ENCODE results near the gene CRABP2. TPM values are rescaled to one million over a fixed set of nuclear protein-coding genes. Genes with fewer than 3 reads are reported as not detected.

The CRABP2 gene
- total and polyA plus RNA-seq, 12 donors: 0.25 to 2.7 (median 1.3) TPM; not detected in 1

Other genes starting within 250 kb of the CRABP2 start
- 100 to 1,000 TPM in 4 of 10 donors, 10 to 100 TPM in 6; 81.1 to 127 (median 96.5) TPM for gene MEF2D, start 204.8 kb downstream of the CRABP2 start, total RNA-seq
- gene MEF2D, start 204.8 kb downstream of the CRABP2 start, polyA plus RNA-seq: 10 to 100 TPM; 31.6 to 37.7 TPM
- gene IQGAP3, start 133.0 kb downstream of the CRABP2 start, total RNA-seq: 1 to 10 TPM in 3 of 10 donors, under 1 TPM in 7; 0.07 to 3.8 (median 0.39) TPM
- under 1 TPM; 0.09 to 0.22 TPM for gene IQGAP3, start 133.0 kb downstream of the CRABP2 start, polyA plus RNA-seq
- under 1 TPM in 1 of 10 donors, not detected in 9; 0.21 TPM for gene TTC24, start 125.9 kb downstream of the CRABP2 start, total RNA-seq
- gene TTC24, start 125.9 kb downstream of the CRABP2 start, polyA plus RNA-seq: under 1 TPM in 1 of 2 donors, not detected in 1; 0.03 TPM
- gene NAXE, start 113.8 kb downstream of the CRABP2 start, total RNA-seq: 100 to 1,000 TPM in 9 of 10 donors, 10 to 100 TPM in 1; 93.1 to 134 (median 112) TPM
- 100 to 1,000 TPM in 1 of 2 donors, 10 to 100 TPM in 1; 59.8 to 103 TPM for gene NAXE, start 113.8 kb downstream of the CRABP2 start, polyA plus RNA-seq
- 10 to 100 TPM in 9 of 10 donors, 1 to 10 TPM in 1; 9.3 to 25.4 (median 13.3) TPM for gene GPATCH4, start 104.1 kb downstream of the CRABP2 start, total RNA-seq
- 10 to 100 TPM; 24.1 to 34.5 TPM for gene GPATCH4, start 104.1 kb downstream of the CRABP2 start, polyA plus RNA-seq
- gene HAPLN2, start 86.2 kb downstream of the CRABP2 start, total RNA-seq: 1 to 10 TPM in 3 of 10 donors, under 1 TPM in 6, not detected in 1; 0.24 to 1.7 (median 0.77) TPM
- gene HAPLN2, start 86.2 kb downstream of the CRABP2 start, polyA plus RNA-seq: 1 to 10 TPM; 3.0 to 6.3 TPM
- under 1 TPM in 6 of 10 donors, not detected in 4; 0.14 to 0.52 (median 0.24) TPM for gene BCAN, start 63.5 kb downstream of the CRABP2 start, total RNA-seq
- under 1 TPM; 0.20 to 0.29 TPM for gene BCAN, start 63.5 kb downstream of the CRABP2 start, polyA plus RNA-seq
- gene NES, start 28.2 kb downstream of the CRABP2 start, total RNA-seq: 100 to 1,000 TPM in 9 of 10 donors, 10 to 100 TPM in 1; 84.6 to 389 (median 196) TPM
- gene NES, start 28.2 kb downstream of the CRABP2 start, polyA plus RNA-seq: 100 to 1,000 TPM in 1 of 2 donors, 10 to 100 TPM in 1; 46.8 to 116 TPM
- 10 to 100 TPM; 12.8 to 18.8 (median 15.2) TPM for gene METTL25B, start 22.9 kb upstream of the CRABP2 start, total RNA-seq
- 10 to 100 TPM; 17.0 to 45.2 TPM for gene METTL25B, start 22.9 kb upstream of the CRABP2 start, polyA plus RNA-seq
- gene ISG20L2, start 23.2 kb upstream of the CRABP2 start, total RNA-seq: 10 to 100 TPM; 10.5 to 17.5 (median 15.2) TPM
- 10 to 100 TPM in 1 of 2 donors, 1 to 10 TPM in 1; 5.7 to 11.3 TPM for gene ISG20L2, start 23.2 kb upstream of the CRABP2 start, polyA plus RNA-seq
- gene MRPL24, start 35.5 kb upstream of the CRABP2 start, total RNA-seq: 100 to 1,000 TPM in 2 of 10 donors, 10 to 100 TPM in 8; 70.3 to 105 (median 86.7) TPM
- 100 to 1,000 TPM; 157 to 250 TPM for gene MRPL24, start 35.5 kb upstream of the CRABP2 start, polyA plus RNA-seq
- 100 to 1,000 TPM; 135 to 202 (median 148) TPM for gene HDGF, start 46.1 kb upstream of the CRABP2 start, total RNA-seq
- gene HDGF, start 46.1 kb upstream of the CRABP2 start, polyA plus RNA-seq: 100 to 1,000 TPM in 1 of 2 donors, 10 to 100 TPM in 1; 69.8 to 126 TPM
- gene PRCC, start 62.0 kb upstream of the CRABP2 start, total RNA-seq: 10 to 100 TPM; 32.1 to 56.9 (median 44.2) TPM
- 10 to 100 TPM; 40.6 to 53.4 TPM for gene PRCC, start 62.0 kb upstream of the CRABP2 start, polyA plus RNA-seq
- gene SH2D2A, start 111.3 kb upstream of the CRABP2 start, total RNA-seq: 1 to 10 TPM in 3 of 10 donors, under 1 TPM in 6, not detected in 1; 0.50 to 4.4 (median 0.80) TPM
- gene SH2D2A, start 111.3 kb upstream of the CRABP2 start, polyA plus RNA-seq: 1 to 10 TPM in 1 of 2 donors, under 1 TPM in 1; 0.96 to 1.0 TPM
- gene INSRR, start 153.5 kb upstream of the CRABP2 start, total RNA-seq: under 1 TPM; 0.04 to 0.20 (median 0.07) TPM
- under 1 TPM; 0.01 to 0.80 TPM for gene INSRR, start 153.5 kb upstream of the CRABP2 start, polyA plus RNA-seq
- 1 to 10 TPM in 4 of 10 donors, under 1 TPM in 6; 0.15 to 3.7 (median 0.69) TPM for gene NTRK1, start 155.3 kb upstream of the CRABP2 start, total RNA-seq
- 1 to 10 TPM in 1 of 2 donors, under 1 TPM in 1; 0.28 to 1.5 TPM for gene NTRK1, start 155.3 kb upstream of the CRABP2 start, polyA plus RNA-seq
- 10 to 100 TPM in 2 of 10 donors, 1 to 10 TPM in 8; 3.8 to 12.4 (median 7.1) TPM for gene PEAR1, start 188.1 kb upstream of the CRABP2 start, total RNA-seq
- gene PEAR1, start 188.1 kb upstream of the CRABP2 start, polyA plus RNA-seq: 10 to 100 TPM in 1 of 2 donors, 1 to 10 TPM in 1; 6.2 to 13.7 TPM
- gene LRRC71, start 215.0 kb upstream of the CRABP2 start, total RNA-seq: under 1 TPM in 3 of 10 donors, not detected in 7; 0.15 to 0.38 (median 0.35) TPM
- under 1 TPM; 0.06 to 0.51 TPM for gene LRRC71, start 215.0 kb upstream of the CRABP2 start, polyA plus RNA-seq

All from heart right ventricle (tissue), 12 donors.